ENCODE data around the gene SSH2. TPM values are rescaled to one million over a fixed set of nuclear protein-coding genes. Genes with fewer than 3 reads are reported as not detected.

SSH2 gene
- total RNA-seq, 1 experiment from 2014 or later = 14.6 TPM

GRCh38 chr17:29589524-29590410 lies 340.3 kb downstream of the SSH2 start, which contains the start of gene GIT1:
Gene GIT1, minus strand, starts transcription at chr17:29589648. Its CDS starts 270 bp downstream, at chr17:29589378.
- H3K27ac ChIP-seq (ENCODE audit: insufficient read length, low read depth, low read length) = no peak within 1 kb of the TSS
- H2BK15ac ChIP-seq (ENCODE audit: low read depth, low read length) = no peak within 1 kb of the TSS
- peak; percentile 87 for DNase-seq
- H3K79me2 ChIP-seq (ENCODE audit: insufficient read depth, low read length) = peaks cover 23% of the 10 kb centered on the region; the same call in 1 of the 2 replicates
- no peak within 1 kb of the TSS for H4K91ac ChIP-seq (ENCODE audit: insufficient read length, low read depth, low read length)
- H4K20me1 ChIP-seq (ENCODE audit: control insufficient read depth, insufficient read depth, insufficient read length) = no peaks in the 10 kb centered on the region
- H3K56ac ChIP-seq (ENCODE audit: insufficient read length, low read depth, low read length) = no peak within 1 kb of the TSS
- H3K4ac ChIP-seq (ENCODE audit: low read depth, low read length) = no peak within 1 kb of the TSS
- H2BK20ac ChIP-seq (ENCODE audit: low read depth, low read length, poor library complexity, severe bottlenecking) = no peak within 1 kb of the TSS
- Mint-ChIP-seq H3K4me3 (peak within 1 kb of the TSS; percentile 81 to 90), H3K27ac (no peak within 1 kb of the TSS), H3K27me3 (ENCODE audit: low read depth) (peaks cover 5% of the 10 kb centered on the region), H3K4me1 (peaks cover 47 to 62% of the 10 kb centered on the region in 2 experiments), H3K9me3 (no peaks in the 10 kb centered on the region), H3K36me3 (ENCODE audit: insufficient read depth in 1 of 3, low read depth in 3 of 3) (peaks cover 0 to 1% (median 0%) of the 10 kb centered on the region in 3 experiments; a peak in 1 of 7 replicates)
- no peak within 1 kb of the TSS for H3K18ac ChIP-seq (ENCODE audit: insufficient read length, low read depth, low read length)
- peaks cover 37% of the 10 kb centered on the region for H3K23me2 ChIP-seq (ENCODE audit: insufficient read length, low read depth, low read length, poor library complexity, severe bottlenecking)
- H3K9ac ChIP-seq (ENCODE audit: extremely low read depth, insufficient read length, low read length) = peak within 1 kb of the TSS; percentile 0
- no peak within 1 kb of the TSS for H3T11ph ChIP-seq (ENCODE audit: low read length)
- no peak within 1 kb of the TSS for H2BK12ac ChIP-seq (ENCODE audit: insufficient read length, low read depth, low read length)
- H2BK120ac ChIP-seq (ENCODE audit: low read depth, low read length, poor library complexity, severe bottlenecking) = no peak within 1 kb of the TSS
- H2AFZ ChIP-seq (ENCODE audit: low read length) = no peak within 1 kb of the TSS
- no peak within 1 kb of the TSS for H4K8ac ChIP-seq (replicated peaks; ENCODE audit: insufficient read length, low read depth, low read length)
- no peaks in the 10 kb centered on the region for H3K27me3 ChIP-seq (ENCODE audit: insufficient read depth, low read length)
- H2AK5ac ChIP-seq (ENCODE audit: insufficient read length, low read length) = no peak within 1 kb of the TSS
- no peak for TF ChIP-seq CTCF (conservative IDR thresholded peaks at IDR 0.05)
- peak within 1 kb of the TSS; percentile 76 for H3K4me2 ChIP-seq (ENCODE audit: insufficient read depth, insufficient read length, low read length)
- H3K4me1 ChIP-seq (ENCODE audit: insufficient read depth, low read length) = peaks cover 12% of the 10 kb centered on the region; the same call in 1 of the 2 replicates
- H3K79me1 ChIP-seq (ENCODE audit: insufficient read depth, low read depth, low read length, poor library complexity, severe bottlenecking) = peaks cover 4% of the 10 kb centered on the region
- no peak within 1 kb of the TSS for H3K14ac ChIP-seq (ENCODE audit: insufficient read depth, low read length)
- H4K5ac ChIP-seq (ENCODE audit: insufficient read length, low read depth, low read length) = no peak within 1 kb of the TSS
- no CpG with 5 or more reads among the region's 70 CpGs for WGBS (ENCODE audit: extremely low coverage, insufficient read length, low lambda C conversion rate)
- no peak within 1 kb of the TSS for H2BK5ac ChIP-seq (ENCODE audit: insufficient read length, low read length)
- H3K9me3 ChIP-seq (ENCODE audit: control insufficient read depth, low read depth, low read length) = no peaks in the 10 kb centered on the region
- H3K23ac ChIP-seq (ENCODE audit: insufficient read length, low read depth, low read length) = no peak within 1 kb of the TSS

Measured in H9 (cell line).